HG02870 (cell line): Measurements from ENCODE around the gene STEAP3.

ENCODE experiments used
- ATAC-seq: cut with Tn5 transposase; IDR thresholded peaks from one replicate; pipeline ENCODE4 v1.9.1; 2021; ENCODE audit warnings: mild to moderate bottlenecking, moderate library complexity; ENCODE audit not compliant: unreplicated experiment

STEAP3 gene, protein sequence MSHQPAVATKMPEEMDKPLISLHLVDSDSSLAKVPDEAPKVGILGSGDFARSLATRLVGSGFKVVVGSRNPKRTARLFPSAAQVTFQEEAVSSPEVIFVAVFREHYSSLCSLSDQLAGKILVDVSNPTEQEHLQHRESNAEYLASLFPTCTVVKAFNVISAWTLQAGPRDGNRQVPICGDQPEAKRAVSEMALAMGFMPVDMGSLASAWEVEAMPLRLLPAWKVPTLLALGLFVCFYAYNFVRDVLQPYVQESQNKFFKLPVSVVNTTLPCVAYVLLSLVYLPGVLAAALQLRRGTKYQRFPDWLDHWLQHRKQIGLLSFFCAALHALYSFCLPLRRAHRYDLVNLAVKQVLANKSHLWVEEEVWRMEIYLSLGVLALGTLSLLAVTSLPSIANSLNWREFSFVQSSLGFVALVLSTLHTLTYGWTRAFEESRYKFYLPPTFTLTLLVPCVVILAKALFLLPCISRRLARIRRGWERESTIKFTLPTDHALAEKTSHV

DNA sequence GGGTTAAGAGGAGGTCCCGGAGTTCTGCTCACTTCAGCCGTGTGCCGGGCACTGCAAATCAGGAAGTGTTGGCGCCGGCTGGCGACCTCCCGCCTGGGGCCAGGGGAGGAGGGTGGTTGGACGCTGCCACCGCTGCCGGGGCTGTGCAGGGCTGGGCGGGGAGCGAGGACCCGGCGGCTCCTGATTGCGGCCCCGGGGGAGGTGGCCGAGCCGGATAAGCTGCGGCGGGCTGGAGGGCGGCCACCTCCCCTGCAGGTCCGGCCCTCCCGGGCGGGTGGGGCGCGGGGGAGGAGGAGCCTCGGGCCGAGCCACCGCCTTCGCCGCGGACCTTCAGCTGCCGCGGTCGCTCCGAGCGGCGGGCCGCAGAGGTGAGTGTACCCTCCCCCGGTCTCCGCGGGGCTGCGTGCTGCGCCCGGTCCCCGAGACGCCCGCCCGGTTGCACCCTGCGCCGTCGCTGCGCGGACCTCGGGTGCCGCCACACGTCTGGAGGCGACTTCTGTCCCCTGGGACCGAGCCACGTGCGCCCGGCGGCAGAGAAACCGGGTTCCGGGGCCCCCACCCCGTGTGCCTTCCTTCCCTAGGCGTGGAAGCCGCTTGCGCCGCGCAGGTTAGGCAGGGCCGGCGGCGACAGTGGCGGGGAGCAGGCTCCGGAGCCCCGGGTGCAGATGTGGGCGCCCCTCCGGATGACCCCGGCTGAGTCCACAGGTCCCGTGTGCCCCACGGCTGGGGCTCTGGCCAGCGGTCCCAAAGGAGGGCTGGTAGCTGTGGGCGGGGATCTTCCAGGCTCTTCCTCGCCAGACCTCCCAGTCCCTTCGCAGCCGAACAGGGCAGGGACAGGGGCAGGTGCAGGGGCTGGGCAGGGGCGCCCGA, at the start of gene STEAP3:
TSS of gene STEAP3 (plus strand) at position 314 of the 870 bp plus-strand sequence. CDS start 7,179 bp downstream, outside the sequence.
- peak; percentile 73 for ATAC-seq

DNA sequence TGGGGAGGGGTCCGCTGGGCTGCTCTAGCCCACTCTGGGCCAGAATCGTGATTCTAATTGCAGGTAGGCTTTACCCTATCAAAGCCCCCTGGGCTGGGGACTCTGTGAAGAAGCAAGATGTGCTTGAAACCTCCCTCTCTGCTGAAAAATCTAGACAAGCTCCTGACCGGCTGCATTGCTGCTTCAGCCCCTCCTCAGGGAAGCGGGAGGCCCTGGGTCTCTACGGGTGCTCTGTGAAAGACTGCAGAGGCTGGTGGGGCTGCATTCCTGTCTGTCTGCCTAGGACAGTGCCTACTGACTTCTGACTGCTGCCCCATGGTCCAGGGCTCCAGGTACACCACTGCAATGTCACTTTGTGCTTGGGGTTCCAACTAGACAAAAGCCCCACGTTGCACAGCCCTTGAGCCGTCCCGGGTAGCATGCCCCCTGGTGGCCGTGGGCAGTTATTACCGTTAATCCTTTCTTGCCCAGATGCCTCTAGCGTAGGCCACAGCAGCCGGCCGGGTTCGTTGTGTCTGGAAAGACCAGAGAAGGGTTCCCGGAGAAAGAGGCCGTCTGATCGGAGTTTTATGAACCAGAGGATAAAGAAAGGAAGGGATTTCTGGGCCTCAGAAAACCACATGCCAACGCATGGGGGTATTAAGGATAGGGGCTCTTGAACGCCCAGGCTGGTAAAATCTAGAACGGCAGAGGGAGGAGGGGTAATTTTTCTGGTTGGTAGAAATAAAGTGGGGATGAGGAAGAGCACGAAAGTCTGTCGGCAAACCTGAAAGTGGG, 49.2 kb upstream of the STEAP3 start:
- ATAC-seq: peak; percentile 60

DNA sequence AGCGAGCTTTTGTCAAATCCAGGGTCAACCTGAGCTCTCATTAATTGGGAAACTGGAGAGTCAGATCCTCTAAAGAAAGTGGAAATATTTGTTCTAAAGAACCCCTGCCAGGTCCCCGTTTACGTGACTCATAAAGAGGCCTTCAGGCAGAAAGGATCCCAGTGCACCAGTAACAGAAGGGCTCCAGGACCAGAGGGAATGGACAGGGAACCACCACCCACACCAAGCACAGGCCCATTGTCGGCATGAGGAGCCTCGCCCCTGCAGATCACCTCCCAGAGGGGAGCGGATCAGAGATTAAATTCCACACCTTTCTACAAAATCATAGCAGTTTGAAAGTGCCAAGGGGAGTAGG, 48.7 kb upstream of the STEAP3 start:
- no peak for ATAC-seq

DNA sequence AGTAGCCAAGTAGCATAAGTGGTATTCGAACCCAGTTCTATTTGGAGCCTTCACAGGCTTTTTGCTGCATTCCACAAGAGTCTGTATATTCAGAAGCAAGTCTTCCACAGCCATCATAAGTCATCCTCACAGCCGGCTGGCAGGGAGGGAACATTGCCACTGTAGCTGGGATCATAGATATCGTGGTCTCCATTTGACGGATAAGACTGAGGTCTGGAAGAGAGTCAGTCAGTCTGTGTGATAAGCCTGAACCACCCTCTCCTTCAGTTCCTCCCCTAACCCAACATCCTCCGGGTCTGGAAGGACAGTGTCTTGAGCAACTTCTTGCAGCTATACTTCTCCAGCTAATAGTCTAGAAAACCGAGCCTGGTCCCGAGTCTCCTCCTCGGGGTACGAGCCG, 48.1 kb upstream of the STEAP3 start:
- no peak for ATAC-seq

DNA sequence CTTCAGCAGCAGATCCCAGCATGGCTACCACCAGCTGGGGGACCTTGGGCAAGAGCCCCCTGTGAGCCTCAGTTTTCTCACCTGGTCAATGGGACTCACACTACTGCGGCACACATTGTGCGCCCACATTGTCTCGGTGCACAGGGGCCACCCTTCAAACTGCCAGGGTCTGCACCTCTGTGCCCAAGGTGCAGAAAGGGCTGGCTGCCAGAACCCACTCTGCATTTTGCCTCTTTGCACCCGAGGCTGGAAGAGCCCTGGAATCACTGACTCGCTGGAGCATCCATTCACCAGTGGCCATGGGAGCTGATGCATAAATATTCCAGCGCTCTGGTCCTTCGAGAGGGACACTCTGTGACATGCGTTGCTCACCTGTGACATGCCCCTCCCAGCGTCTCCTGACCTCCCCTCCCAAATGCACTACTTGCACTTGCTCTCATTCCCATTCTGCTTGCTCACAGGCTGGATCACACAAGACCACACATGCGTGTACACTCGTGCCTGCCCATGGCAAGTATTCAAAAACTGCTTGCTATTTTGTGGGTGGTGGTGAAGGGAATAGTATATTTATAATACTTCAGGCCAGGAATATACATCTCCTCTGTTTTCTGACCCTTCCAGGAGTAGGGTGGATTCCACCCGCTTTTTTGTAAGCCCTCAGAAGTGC, 46.3 kb upstream of the STEAP3 start:
- ATAC-seq: no peak

DNA sequence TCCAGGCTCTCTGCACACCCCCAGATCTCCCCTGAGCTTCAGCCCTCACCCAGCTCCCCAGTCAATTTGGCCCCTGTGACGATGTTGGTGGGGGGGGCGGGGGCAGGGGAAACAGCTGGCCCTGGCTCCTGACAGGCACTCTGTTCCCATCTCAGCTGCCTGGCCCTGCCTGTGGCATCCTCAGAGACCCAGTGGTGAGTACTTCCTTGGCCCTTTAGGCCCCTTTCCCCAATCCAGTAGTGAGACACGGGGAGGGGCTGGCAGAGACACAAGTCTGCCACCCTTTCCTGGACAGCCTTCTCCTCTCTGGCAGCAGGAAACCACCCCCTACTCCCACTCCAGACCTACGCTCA, 45.8 kb upstream of the STEAP3 start:
- ATAC-seq: no peak

DNA sequence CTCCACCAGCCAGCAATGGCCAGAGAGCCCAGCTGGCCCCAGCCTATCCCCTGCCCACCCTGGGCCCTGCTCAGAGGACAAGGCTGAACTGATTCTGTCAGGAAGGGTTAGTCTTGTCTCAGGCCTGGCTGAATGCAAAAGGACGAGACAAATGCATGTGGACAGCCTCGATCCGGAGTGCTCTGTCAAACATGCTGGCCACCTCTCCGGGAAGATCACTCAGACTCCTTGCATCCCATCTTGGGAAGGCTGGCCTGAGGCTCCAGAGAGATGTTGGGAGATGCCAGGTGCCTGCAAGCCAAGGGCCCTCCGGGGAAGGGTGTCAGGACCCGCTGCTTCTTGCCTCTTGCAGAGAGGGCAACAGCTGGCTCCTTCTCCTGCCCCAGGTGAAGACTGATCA, 44.9 kb upstream of the STEAP3 start:
- no peak for ATAC-seq

DNA sequence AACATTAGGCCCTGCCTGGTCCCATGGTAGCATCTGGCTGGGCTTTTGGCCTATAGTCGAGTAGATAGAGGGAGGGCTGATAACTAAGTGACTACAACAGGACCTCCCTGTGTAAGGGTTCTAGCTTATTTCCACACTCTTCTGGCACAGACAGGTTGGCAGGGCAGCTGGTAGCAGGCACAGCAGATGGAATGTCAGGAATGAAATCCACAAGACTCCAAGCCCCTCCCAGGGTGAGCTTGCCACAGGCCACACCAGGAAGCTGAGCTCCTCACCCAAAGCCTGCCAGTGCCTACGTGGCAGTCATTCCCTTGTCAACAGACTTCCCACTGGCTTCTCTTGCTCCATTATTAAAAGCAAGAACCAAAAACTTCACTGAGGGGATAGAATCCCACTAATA, 44.4 kb upstream of the STEAP3 start:
- no peak for ATAC-seq

DNA sequence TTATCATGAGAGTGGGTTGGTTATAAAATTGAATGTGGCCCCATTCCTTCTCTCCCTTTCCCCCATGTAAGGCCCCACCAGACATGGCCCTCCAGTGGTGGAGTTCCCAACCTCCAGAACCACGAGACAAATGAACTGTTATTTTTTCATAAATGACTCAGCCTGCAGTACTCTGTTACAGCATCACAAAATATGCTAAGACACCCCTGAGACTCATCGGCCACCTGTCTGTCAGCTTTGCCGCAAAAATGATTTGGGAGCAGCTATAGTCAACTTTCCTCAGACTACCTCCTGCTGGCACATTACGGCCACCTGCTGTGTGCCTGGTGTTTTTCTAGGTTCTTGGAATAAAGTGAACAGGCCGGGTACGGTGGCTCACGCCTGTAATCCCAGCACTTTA, 43.6 kb upstream of the STEAP3 start:
- ATAC-seq: no peak

DNA sequence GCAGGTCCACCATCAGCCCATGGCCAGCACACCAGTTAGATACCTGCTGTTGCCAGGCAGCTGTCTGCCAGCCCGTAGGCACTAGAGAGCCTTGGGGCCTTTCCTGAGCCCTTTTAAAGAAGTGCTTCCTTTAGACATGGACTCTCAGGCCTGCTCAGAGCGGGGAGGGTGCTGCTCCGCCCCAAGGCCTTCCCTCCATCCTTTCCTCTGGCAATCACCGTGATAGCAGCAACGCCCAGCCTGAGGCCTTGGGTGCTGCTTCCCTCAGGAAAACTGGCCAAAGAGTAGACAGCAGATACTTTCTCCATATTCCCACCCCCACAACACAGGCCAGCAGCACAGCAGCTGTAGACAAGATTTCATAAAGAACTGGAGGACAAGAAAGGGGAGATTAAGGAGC, 42.7 kb upstream of the STEAP3 start:
- no peak for ATAC-seq

DNA sequence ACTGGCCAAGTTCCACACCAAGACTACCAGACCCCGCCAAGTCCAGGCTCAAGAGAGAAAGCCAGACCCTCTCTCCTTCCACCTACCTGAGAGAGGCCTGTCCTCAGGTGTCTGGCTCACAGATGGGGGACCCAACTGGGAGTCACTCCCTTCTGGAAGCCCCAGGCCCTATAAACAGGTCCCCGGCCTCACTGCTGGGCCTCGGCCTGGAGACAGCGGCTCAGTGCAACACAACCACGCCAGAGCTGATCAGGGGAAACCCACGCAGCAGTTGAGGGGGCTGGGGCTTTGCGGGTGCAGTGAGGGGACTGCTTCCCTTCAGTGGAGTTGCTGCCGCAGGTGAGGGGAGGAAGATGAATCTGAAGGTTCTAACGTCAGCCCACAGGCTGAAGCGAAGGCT, 42.2 kb upstream of the STEAP3 start:
- no peak for ATAC-seq

DNA sequence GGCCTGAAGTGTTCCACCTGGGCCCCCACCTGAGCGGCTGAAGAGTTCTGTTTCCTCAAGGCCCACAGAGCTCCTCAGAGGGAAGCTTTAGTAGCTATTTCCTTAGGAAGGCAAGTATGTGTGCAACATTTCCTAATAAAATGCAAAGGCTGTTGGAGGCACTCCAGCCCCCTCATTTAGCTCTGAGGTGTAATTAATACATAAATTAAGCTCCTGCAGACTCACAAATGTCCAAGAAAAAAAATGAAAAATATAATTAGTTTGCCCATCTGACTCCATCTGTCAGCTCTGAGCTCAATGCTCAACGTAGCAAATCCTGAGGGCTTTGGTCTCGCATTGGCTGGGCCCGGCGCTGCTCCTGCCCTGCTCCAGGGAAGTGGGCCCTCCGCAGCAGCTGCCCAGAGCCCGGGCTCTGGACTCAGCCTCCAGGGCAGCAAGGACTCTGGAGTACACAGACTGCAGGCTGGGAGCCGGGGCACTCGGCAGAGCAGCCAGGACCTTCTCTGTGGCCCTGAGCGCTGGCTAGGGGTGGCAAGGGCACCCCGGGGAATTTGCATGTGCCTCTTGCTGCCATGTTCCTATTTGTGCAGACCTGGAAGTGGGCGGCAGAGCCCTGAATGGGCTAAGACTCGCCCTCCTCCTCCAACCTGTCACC, 41.7 kb upstream of the STEAP3 start:
- no peak for ATAC-seq

DNA sequence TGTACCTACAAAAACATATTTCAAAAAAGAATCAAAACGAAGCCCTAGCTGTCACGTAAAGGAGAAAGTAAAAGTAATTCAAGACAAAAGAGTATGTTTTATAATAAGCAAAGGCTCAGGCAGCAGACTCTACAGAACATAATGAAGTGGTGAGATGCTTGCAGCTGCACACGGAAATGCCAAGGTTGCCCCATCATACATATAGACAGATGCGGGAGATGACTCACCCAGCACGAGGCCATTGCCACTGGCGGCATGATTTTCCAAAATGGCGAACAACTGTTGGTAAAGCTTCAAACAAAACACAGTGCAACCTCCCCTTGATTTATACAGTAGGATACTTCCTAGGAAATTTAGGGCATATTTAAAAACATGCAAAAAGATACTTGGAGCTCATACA, 39.1 kb upstream of the STEAP3 start:
- no peak for ATAC-seq

DNA sequence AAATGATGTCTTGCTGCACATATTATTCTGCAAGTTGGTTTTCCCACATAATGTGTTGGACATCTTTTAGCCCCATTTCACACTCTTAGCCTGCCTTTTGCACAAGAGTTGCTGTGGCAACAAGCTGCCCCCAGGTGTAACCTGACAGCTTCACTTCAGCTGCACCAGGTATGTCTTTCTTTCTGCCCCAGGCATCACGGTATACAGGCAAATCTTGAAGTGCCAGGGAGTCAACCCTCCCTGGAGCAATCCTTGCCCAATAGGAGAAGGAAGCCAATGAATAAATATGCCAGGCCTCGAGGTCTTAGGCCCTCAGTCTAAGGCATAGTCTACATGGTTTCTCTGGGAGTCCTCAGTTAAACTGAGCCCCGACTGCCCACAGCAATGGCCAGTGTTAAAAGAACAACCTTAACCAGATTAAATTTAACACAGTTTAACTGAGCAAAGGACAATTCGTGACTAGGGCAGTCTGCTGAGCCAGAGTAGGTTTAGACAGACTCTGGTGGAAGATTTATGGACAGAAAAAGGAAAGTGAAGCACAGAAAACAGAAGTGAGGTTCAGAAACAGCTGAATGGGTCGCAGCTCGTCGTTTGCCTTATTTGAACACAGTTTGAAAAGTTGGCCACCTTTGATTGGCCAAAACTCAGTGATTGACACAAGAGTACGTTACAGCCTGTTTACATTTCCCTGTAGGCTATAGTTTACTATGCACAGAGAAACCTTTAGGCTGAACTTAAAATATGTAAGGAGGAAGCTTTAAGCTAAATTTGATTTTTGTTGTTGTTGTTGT, 33.1 kb upstream of the STEAP3 start:
- no peak for ATAC-seq

DNA sequence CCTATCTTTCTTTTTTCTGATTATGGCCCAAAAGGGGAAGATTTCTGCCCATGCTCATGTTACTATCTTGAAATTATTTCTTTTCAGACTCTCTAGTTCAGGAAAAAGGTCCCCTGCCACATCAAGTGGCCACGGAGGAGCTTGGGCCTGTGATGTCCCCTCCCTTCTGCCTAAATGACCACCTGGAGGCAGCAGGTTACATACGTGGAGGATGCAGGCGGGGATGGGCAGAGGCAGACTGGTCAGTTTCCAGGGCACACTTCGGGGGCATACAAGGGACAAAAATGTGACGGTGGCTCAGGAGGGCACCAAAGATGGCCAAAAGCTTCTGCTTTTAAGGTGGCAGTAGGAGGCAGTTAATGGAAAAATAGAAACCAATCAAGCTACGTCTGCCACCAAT, 30.7 kb upstream of the STEAP3 start:
- no peak for ATAC-seq

DNA sequence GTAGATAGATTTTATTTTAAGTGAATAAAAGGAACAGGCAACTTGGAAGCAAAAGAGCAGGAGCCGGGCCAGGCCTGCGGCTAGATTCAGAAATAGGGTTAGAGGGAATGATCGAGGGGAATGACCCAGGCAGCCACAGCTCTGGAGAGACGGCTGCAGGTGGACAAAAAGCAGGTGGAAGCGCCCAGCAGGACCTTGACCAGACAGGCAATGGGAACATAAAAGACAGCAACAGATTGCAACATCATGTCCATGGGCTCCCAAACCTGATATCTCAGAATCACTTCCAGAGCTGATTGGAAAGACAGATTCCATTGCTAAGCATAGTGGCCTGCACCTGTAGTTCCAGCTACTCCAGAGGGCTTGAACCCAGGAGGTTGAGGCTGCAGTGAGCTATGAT, 28.6 kb upstream of the STEAP3 start:
- ATAC-seq: no peak

DNA sequence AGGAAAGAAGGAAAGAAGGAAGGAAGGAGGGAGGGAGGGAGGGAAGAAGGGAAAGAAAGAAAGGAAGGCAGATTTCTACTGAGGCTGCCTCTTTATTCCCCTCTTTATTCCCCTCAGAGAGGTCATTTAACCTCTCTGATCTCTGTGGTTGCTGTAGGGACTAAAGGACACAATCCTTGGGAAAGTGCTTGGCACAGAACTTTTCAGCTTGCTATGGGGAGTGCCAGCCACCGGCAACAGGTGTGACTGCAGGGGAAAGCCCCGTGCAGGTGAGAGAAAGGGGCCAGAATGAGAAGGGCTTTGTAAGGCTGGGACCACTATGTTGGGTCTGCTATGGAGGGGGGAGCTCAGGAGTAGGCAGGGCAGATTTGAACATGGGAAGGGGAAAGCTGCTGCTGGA, 27.7 kb upstream of the STEAP3 start:
- no peak for ATAC-seq

DNA sequence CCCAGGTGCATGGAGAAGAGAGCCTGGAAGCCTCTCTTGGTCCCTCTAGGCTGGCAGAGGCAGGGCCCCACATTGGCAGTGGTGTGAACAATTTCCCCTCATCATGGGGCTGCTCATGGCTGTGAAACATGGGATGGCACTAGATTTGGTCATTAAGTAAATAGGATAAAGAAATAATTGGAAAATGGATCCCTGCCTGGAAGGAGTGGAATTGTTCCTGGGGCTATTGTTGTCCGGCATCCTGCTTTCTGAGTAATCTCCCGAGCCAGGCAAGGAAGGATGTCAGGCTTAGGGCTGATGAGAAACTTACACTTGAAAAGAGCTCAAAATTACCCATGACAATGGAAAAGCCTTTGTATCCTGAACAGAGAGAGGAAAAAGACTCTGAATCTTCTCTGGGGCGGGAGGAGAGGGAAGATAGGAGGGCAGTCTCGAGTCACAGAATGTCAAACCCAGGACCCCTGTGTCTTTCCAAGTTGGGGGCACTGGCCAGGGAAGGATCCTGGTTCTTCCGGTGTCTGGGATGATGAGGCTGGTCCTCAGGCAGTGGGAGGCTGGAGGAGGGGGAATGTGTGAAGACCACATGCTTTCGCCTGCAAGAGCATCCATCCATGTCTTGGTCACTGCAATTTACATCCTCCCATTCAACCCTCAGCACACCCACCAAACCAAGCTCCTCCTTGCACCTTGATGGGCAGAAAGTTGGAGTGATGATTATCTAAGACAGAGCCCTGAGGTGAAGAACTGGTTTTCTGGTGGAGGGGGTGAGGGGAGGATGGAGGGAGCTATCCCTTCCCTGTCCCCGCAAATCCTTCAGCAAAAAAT, 27.1 kb upstream of the STEAP3 start:
- no peak for ATAC-seq

DNA sequence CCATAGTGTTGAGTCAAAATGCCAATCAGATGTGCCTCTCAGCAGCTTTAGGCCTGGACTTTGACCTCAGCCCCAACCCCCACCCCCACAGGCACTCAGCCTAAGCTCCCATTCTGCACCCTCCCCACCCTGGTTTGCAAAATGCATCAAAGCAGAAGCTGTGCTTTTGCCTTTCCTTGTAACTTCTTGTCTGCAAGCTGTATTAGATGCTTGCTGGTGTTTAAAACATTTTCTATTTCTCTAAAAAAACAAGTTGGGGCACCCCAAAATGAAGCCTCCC, 26.6 kb upstream of the STEAP3 start:
- ATAC-seq: no peak
